HepG2 (cell line): Measurements from ENCODE around the gene ZNF638. TPM values are rescaled to one million over a fixed set of nuclear protein-coding genes. Genes with fewer than 3 reads are reported as not detected.
A peak's percentile ranks its signal among the peaks of the same experiment; 100 is the strongest.

ENCODE experiments used
- ATAC-seq: fragments of 200-7000 bp; cut with Tn5 transposase; 3 replicates; pipeline ENCODE4 v1.9.1; 2020; ENCODE audit warnings: mild to moderate bottlenecking, moderate library complexity
- BruUV-seq: library from RNA; stranded (reverse); fragments of 400-500 nt; replicated peaks from 2 replicates; lab custom pipeline; 2021; lab: Mats Ljungman, UMichigan
- CTCF ChIA-PET: fragments of 300-600 bp; formaldehyde crosslinking; extraction: SDS; loops from one replicate; lab custom pipeline; 2021; ENCODE audit warnings: low total read pairs, inconsistent platforms, low intra/inter-chr PET ratio; lab: Yijun Ruan, JAX
- POLR2A ChIA-PET: fragments of 350-600 bp; sonication (Branson Sonifier 250); formaldehyde crosslinking; loops from one replicate; lab custom pipeline; 2020; ENCODE audit warnings: antibody characterized with exemption, inconsistent platforms; lab: Yijun Ruan, JAX
- DNase-seq: peaks from one replicate; pipeline ENCODE4 v3.0.0-alpha.2; 2015; ENCODE audit warnings: low spot score
- FAIRE-seq: peaks from 3 replicates; lab custom pipeline; 2011; peaks lifted over from hg19 to GRCh38; lab: Jason Lieb, UNC
- H2AFZ ChIP-seq: one replicate; pipeline ENCODE4 v1.6.1; 2011; ENCODE audit warnings: low read length, inconsistent platforms
- H3K27ac ChIP-seq: fragments of 300-600 bp; 3 replicates; pipeline ENCODE4 v1.8.0; 2011; ENCODE audit warnings: mixed run types, mild to moderate bottlenecking, mixed read lengths, low read length, inconsistent platforms; ENCODE audit not compliant: insufficient read depth; ENCODE audit errors: extremely low read length
- H3K27me3 ChIP-seq, 2 experiments: fragments of 200-600 bp in 1 of 2; 2 replicates in 1 of 2; 3 replicates in 1 of 2; pipeline versions ENCODE4 v1.6.0 to v1.8.0; 2011; ENCODE audit warnings: low read length in 2 of 2, mild to moderate bottlenecking in 2 of 2, moderate library complexity in 2 of 2, inconsistent platforms in 1 of 2; ENCODE audit not compliant: insufficient read depth in 2 of 2, control insufficient read depth in 1 of 2
- H3K36me3 ChIP-seq, 2 experiments: fragments of 200-600 bp in 1 of 2; replicated peaks in 1 of 2; 2 replicates in 1 of 2; 3 replicates in 1 of 2; pipeline versions ENCODE4 v1.5.1 to v1.8.0; 2011; ENCODE audit warnings: low read length in 2 of 2, inconsistent platforms in 1 of 2; ENCODE audit not compliant: insufficient read depth in 2 of 2, control insufficient read depth in 1 of 2
- H3K4me1 ChIP-seq: 2 replicates; pipeline ENCODE4 v1.5.1; 2012; ENCODE audit warnings: low read length, inconsistent platforms; ENCODE audit not compliant: insufficient read depth
- H3K4me2 ChIP-seq: 2 replicates; pipeline ENCODE4 v1.6.0; 2011; ENCODE audit warnings: low read depth, low read length, inconsistent platforms
- H3K4me3 ChIP-seq, 3 experiments: fragments of 200-600 bp in 1 of 3; sonication (generic), shearing (Covaris generic) in 1 of 3; replicated peaks in 1 of 3; 2 replicates each; pipeline ENCODE4 v1.5.1; 2011 to 2016; ENCODE audit warnings: low read length in 3 of 3, inconsistent platforms in 2 of 3, low read depth in 2 of 3, mild to moderate bottlenecking in 2 of 3, control low read depth in 1 of 3, mixed read lengths in 1 of 3; ENCODE audit not compliant: insufficient read depth in 1 of 3
- H3K79me2 ChIP-seq: one replicate; pipeline ENCODE4 v1.6.1; 2011; ENCODE audit warnings: low read length, inconsistent platforms; ENCODE audit not compliant: insufficient read depth
- H3K9ac ChIP-seq: 2 replicates; pipeline ENCODE4 v1.6.0; 2011; ENCODE audit warnings: mild to moderate bottlenecking, low read depth, low read length, inconsistent platforms; ENCODE audit not compliant: insufficient read depth
- H3K9me3 ChIP-seq: 2 replicates; pipeline ENCODE4 v1.5.1; 2012; ENCODE audit warnings: mild to moderate bottlenecking, low read length
- H4K20me1 ChIP-seq: 2 replicates; pipeline ENCODE4 v1.6.0; 2011; ENCODE audit warnings: inconsistent platforms, mild to moderate bottlenecking, low read length, moderate library complexity; ENCODE audit not compliant: insufficient read depth
- DNMT3B ChIP-seq: conservative IDR thresholded peaks from 2 replicates; pipeline ENCODE4 v1.6.1; 2016; ENCODE audit warnings: missing biosample characterization, control low read depth
- EED ChIP-seq: sonication (generic); formaldehyde crosslinking; IDR thresholded peaks from 2 replicates; pipeline ENCODE4 v1.5.0; 2020; ENCODE audit warnings: mild to moderate bottlenecking, missing genetic modification reagents
- IKZF4 ChIP-seq: sonication (generic); formaldehyde crosslinking; IDR thresholded peaks from 2 replicates; pipeline ENCODE4 v1.5.1; 2020; ENCODE audit warnings: borderline replicate concordance, mild to moderate bottlenecking, low read depth, missing genetic modification reagents; ENCODE audit errors: not compliant biosample characterization
- KLF16 ChIP-seq, 2 experiments: sonication (generic) in 1 of 2; formaldehyde crosslinking in 1 of 2; IDR thresholded peaks; 2 replicates each; pipeline versions ENCODE4 v1.6.1 to v1.8.0; 2016 to 2023; ENCODE audit warnings: missing genetic modification reagents in 2 of 2, missing compliant biosample characterization in 1 of 2
- MBNL3 ChIP-seq: fragments of 250-450 bp; sonication (Bioruptor Pico); conservative IDR thresholded peaks from 2 replicates; pipeline ENCODE4 v1.8.0; 2022; ENCODE audit warnings: mild to moderate bottlenecking, inconsistent platforms
- SIX4 ChIP-seq: sonication (generic); formaldehyde crosslinking; IDR thresholded peaks from 2 replicates; pipeline ENCODE4 v1.4.0; 2020; ENCODE audit warnings: missing genetic modification reagents
- SKI ChIP-seq: fragments of 450-650 bp; IDR thresholded peaks from one replicate; pipeline ENCODE4 v1.6.1; 2018; ENCODE audit warnings: mild to moderate bottlenecking; ENCODE audit not compliant: partially characterized antibody
- ZNF317 ChIP-seq: sonication (generic); formaldehyde crosslinking; IDR thresholded peaks from 2 replicates; pipeline ENCODE4 v1.5.0; 2020; ENCODE audit warnings: mild to moderate bottlenecking, missing genetic modification reagents
- ZNF326 ChIP-seq: sonication (generic); formaldehyde crosslinking; IDR thresholded peaks from 2 replicates; pipeline ENCODE4 v1.4.0; 2020; ENCODE audit warnings: missing genetic modification reagents, borderline replicate concordance
- ZNF530 ChIP-seq: sonication (generic); formaldehyde crosslinking; IDR thresholded peaks from 2 replicates; pipeline ENCODE4 v1.5.0; 2020; ENCODE audit warnings: low read depth, mild to moderate bottlenecking, missing genetic modification reagents
- ZNF691 ChIP-seq: sonication (generic); formaldehyde crosslinking; IDR thresholded peaks from 2 replicates; pipeline ENCODE4 v1.4.0; 2020; ENCODE audit warnings: missing genetic modification reagents, low read depth, mild to moderate bottlenecking, borderline replicate concordance
- WGBS: methylation state at CpG from one replicate; pipeline ENCODE4 v1.1.6; 2017; ENCODE audit warnings: low lambda C conversion rate; 5-methylcytosine and 5-hydroxymethylcytosine counted together
- in situ Hi-C: cut with HindIII; loops from 2 replicates; pipeline ENCODE4 v1.10.0; 2017; ENCODE audit warnings: low pct_unique_long_range_greater_than_20kb; ENCODE audit not compliant: extremely low pct_ligation_motif_present
- intact Hi-C: fragments of 100-400 bp; cut with micrococcal nuclease; formaldehyde crosslinking; loops from one replicate; pipeline ENCODE4 v1.10.0; 2022; ENCODE audit not compliant: unreplicated experiment
- polyA plus RNA-seq, 8 experiments: library from polyadenylated mRNA; depleted of rRNA in 3 of 8; stranded (reverse) in 7 of 8; unstranded in 1 of 8; fragments of >200 nt; fragmentation: Illumina TruSeq in 4 of 8; extraction: Trizol in 4 of 8; gene quantifications; 2 replicates each; pipeline versions ENCODE4 v1.2.1 to v1.2.3, GENCODE V29; 2011 to 2016; ENCODE audit warnings: low read depth in 4 of 8, missing spikeins in 1 of 8, mixed read lengths in 1 of 8; ENCODE audit not compliant: insufficient read depth in 1 of 8
- total RNA-seq, 5 experiments: library from RNA; depleted of rRNA; stranded (reverse); fragments of >200 nt; fragmentation: Illumina TruSeq; extraction: Trizol; gene quantifications; 2 replicates each; pipeline ENCODE4 v1.2.3, GENCODE V29; 2016; ENCODE audit warnings: low read depth in 1 of 5

Gene ZNF638
- total and polyA plus RNA-seq, 2 of the 13 experiments (the other 11 are each of a cell fraction or from before 2014, with no cell fraction given): 92.7 to 144 TPM

- TF ChIP-seq KLF16 (CRISPR knock-in tag; IDR thresholded peaks at IDR 0.05): peak in 1 of 2 experiments; percentile 45; a peak in 2 of 4 replicates
These were observed at the start of gene ZNF638 (continued) for GRCh38 chr2:71331581-71332434.

- 44% methylated on average over 4 of the region's 4 CpGs for WGBS
- no peak for FAIRE-seq
These were observed 49.6 kb upstream of the ZNF638 start for GRCh38 chr2:71281950-71282349.

More at GRCh38 chr2:71281950-71282349, 49.6 kb upstream of the ZNF638 start:
- BruUV-seq: no TSS peak
- Histone ChIP-seq H4K20me1 (no peaks in the 10 kb centered on the region), H3K27ac (no peak overlapping the region), H3K4me2 (no peak overlapping the region), H3K4me3 (no peak overlapping the region), H3K4me1 (peaks cover 9% of the 10 kb centered on the region), H3K9me3 (no peaks in the 10 kb centered on the region), H3K36me3 (no peaks in the 10 kb centered on the region), H3K27me3 (peaks cover 2 to 38% of the 10 kb centered on the region in 2 experiments), H3K9ac (no peak overlapping the region), H2AFZ (no peak overlapping the region), H3K79me2 (no peaks in the 10 kb centered on the region)
- ChIA-PET POLR2A (no interaction called here), CTCF (interaction anchor here (1.5 kb wide), 1 partner anchor 125 kb away, joined by 6 read pairs; no protein-coding TSS in a partner anchor)
- in situ Hi-C loops: no loop called here
- TF ChIP-seq ZNF691 (CRISPR knock-in tag) (no peak), ZNF317 (CRISPR knock-in tag) (no peak), DNMT3B (CRISPR knock-in tag) (no peak), ZNF326 (CRISPR knock-in tag) (no peak), ZNF530 (no peak), EED (CRISPR knock-in tag) (no peak), SIX4 (CRISPR knock-in tag) (no peak), IKZF4 (CRISPR knock-in tag) (no peak), SKI (no peak), MBNL3 (CRISPR knock-in tag) (no peak)
- no peak for ATAC-seq
- intact Hi-C loops: loop anchor here (5.0 kb wide), 1 partner anchor 125 kb away; no protein-coding TSS in a partner anchor
- no peak for DNase-seq
